Activated naive CD8-positive, alpha-beta T cell treated with anti-CD3 and anti-CD28 coated beads, Interleukin-2, amount 10 ng/mL, durations not matched to agents 7 days and 5 days (primary cell): Measurements from ENCODE around the gene MS4A4E. TPM values are rescaled to one million over a fixed set of nuclear protein-coding genes. Genes with fewer than 3 reads are reported as not detected.
"Not testable (repeated sequence)": the region's sequence is repeated elsewhere in the genome, so short reads cannot be mapped to it uniquely, and the experiment has no call there.

Experiments
- ATAC-seq: fragments of 150-1000 bp; cut with Tn5 transposase; one replicate; pipeline ENCODE4 v1.10.0; 2021; ENCODE audit warnings: low read depth, moderate library complexity
- POLR2A ChIA-PET: fragments of 350-600 bp; sonication (Branson Sonifier 250); formaldehyde crosslinking; loops from one replicate; lab custom pipeline; 2021; ENCODE audit warnings: antibody characterized with exemption; lab: Charles Lee
- DNase-seq: peaks from one replicate; pipeline ENCODE4 v3.0.0; 2021
- H3K27ac Mint-ChIP-seq: one replicate; pipeline ENCODE4 v1.8.0; 2022; ENCODE audit warnings: mild to moderate bottlenecking, mixed read lengths
- H3K27me3 Mint-ChIP-seq: one replicate; pipeline ENCODE4 v1.8.0; 2022; ENCODE audit warnings: mild to moderate bottlenecking, moderate library complexity, mixed read lengths
- H3K36me3 Mint-ChIP-seq: one replicate; pipeline ENCODE4 v1.8.0; 2021; ENCODE audit warnings: mild to moderate bottlenecking, mixed read lengths
- H3K4me1 Mint-ChIP-seq: one replicate; pipeline ENCODE4 v1.8.0; 2021; ENCODE audit warnings: mixed read lengths
- H3K4me3 Mint-ChIP-seq: one replicate; pipeline ENCODE4 v1.8.0; 2022; ENCODE audit warnings: mild to moderate bottlenecking, moderate library complexity, mixed read lengths
- H3K9me3 Mint-ChIP-seq: one replicate; pipeline ENCODE4 v1.8.0; 2021; ENCODE audit warnings: mixed read lengths
- total RNA-seq, 2 experiments: library from RNA; stranded (reverse); gene quantifications; one replicate each; pipeline ENCODE4 v1.2.3, GENCODE V29; 2021

MS4A4E gene
- not detected for total RNA-seq

GRCh38 chr11:60242740-60243239 lies at the start of gene MS4A4E:
Gene MS4A4E, minus strand, starts transcription at chr11:60243137. Its CDS starts 13,082 bp downstream, at chr11:60230055.
- peaks cover 24% of the 10 kb centered on the region for H3K27me3 Mint-ChIP-seq
- no peak within 1 kb of the TSS for H3K4me3 Mint-ChIP-seq
- DNase-seq (no peak), ATAC-seq (no peak)
- no peaks in the 10 kb centered on the region for H3K36me3 Mint-ChIP-seq
- POLR2A ChIA-PET = no interaction called here
- H3K4me1 Mint-ChIP-seq = no peaks in the 10 kb centered on the region
- no peaks in the 10 kb centered on the region for H3K9me3 Mint-ChIP-seq
- H3K27ac Mint-ChIP-seq = no peak within 1 kb of the TSS

GRCh38 chr11:60292145-60292544 lies 49.2 kb upstream of the MS4A4E start:
- POLR2A ChIA-PET = no interaction called here
- no peak overlapping the region for H3K4me3 Mint-ChIP-seq
- H3K36me3 Mint-ChIP-seq = no peaks in the 10 kb centered on the region
- H3K4me1 Mint-ChIP-seq = no peaks in the 10 kb centered on the region
- peaks cover 2% of the 10 kb centered on the region for H3K9me3 Mint-ChIP-seq
- H3K27me3 Mint-ChIP-seq = peaks cover 9% of the 10 kb centered on the region
- DNase-seq = no peak
- ATAC-seq = no peak
- H3K27ac Mint-ChIP-seq = no peak overlapping the region

GRCh38 chr11:60288531-60288930 lies 45.6 kb upstream of the MS4A4E start:
- no peak overlapping the region for H3K4me3 Mint-ChIP-seq
- no peak overlapping the region for H3K27ac Mint-ChIP-seq
- DNase-seq (no peak), ATAC-seq (no peak)
- peaks cover 2% of the 10 kb centered on the region for H3K9me3 Mint-ChIP-seq
- no peaks in the 10 kb centered on the region for H3K36me3 Mint-ChIP-seq
- H3K4me1 Mint-ChIP-seq = no peaks in the 10 kb centered on the region
- peaks cover 8% of the 10 kb centered on the region for H3K27me3 Mint-ChIP-seq
- POLR2A ChIA-PET = no interaction called here

GRCh38 chr11:60285411-60286126 lies 42.6 kb upstream of the MS4A4E start:
- H3K36me3 Mint-ChIP-seq, ATAC-seq, POLR2A ChIA-PET, H3K4me1 Mint-ChIP-seq, H3K9me3 Mint-ChIP-seq, DNase-seq, H3K4me3 Mint-ChIP-seq, H3K27ac Mint-ChIP-seq, H3K27me3 Mint-ChIP-seq: not testable (repeated sequence)

- H3K4me1 Mint-ChIP-seq = no peaks in the 10 kb centered on the region
- H3K36me3 Mint-ChIP-seq = no peaks in the 10 kb centered on the region
- no peak overlapping the region for H3K27ac Mint-ChIP-seq
- H3K27me3 Mint-ChIP-seq = peaks cover 1% of the 10 kb centered on the region
- no peak overlapping the region for H3K4me3 Mint-ChIP-seq
- no peak for DNase-seq
- POLR2A ChIA-PET = interaction anchor here (0.5 kb wide), 1 partner anchor 9 kb away, joined by 3 read pairs; no protein-coding TSS in a partner anchor
- ATAC-seq = no peak
- H3K9me3 Mint-ChIP-seq = no peaks in the 10 kb centered on the region
These were observed 39.3 kb upstream of the MS4A4E start for GRCh38 chr11:60282286-60282685.

- DNase-seq (no peak), ATAC-seq (no peak)
- no peak overlapping the region for H3K4me3 Mint-ChIP-seq
- H3K36me3 Mint-ChIP-seq = no peaks in the 10 kb centered on the region
- no peaks in the 10 kb centered on the region for H3K27me3 Mint-ChIP-seq
- H3K27ac Mint-ChIP-seq = no peak overlapping the region
- no peaks in the 10 kb centered on the region for H3K4me1 Mint-ChIP-seq
- POLR2A ChIA-PET = no interaction called here
- no peaks in the 10 kb centered on the region for H3K9me3 Mint-ChIP-seq
These were observed 38.5 kb upstream of the MS4A4E start for GRCh38 chr11:60281485-60281884.

- Mint-ChIP-seq H3K27me3 (no peaks in the 10 kb centered on the region), H3K4me1 (no peaks in the 10 kb centered on the region), H3K9me3 (no peaks in the 10 kb centered on the region), H3K36me3 (no peaks in the 10 kb centered on the region), H3K4me3 (no peak within 1 kb of the TSS), H3K27ac (no peak within 1 kb of the TSS)
- DNase-seq (no peak), ATAC-seq (no peak)
- POLR2A ChIA-PET = no interaction called here
These were observed 37.5 kb upstream of the MS4A4E start, which contains the start of gene MS4A4A for GRCh38 chr11:60280412-60280811. Gene MS4A4A, plus strand, starts transcription at chr11:60280666. Its CDS starts 10 bp downstream, at chr11:60280676.

- H3K36me3 Mint-ChIP-seq = no peaks in the 10 kb centered on the region
- no peaks in the 10 kb centered on the region for H3K4me1 Mint-ChIP-seq
- POLR2A ChIA-PET = no interaction called here
- peaks cover 3% of the 10 kb centered on the region for H3K9me3 Mint-ChIP-seq
- H3K4me3 Mint-ChIP-seq = no peak overlapping the region
- DNase-seq (no peak), ATAC-seq (no peak)
- H3K27me3 Mint-ChIP-seq = no peaks in the 10 kb centered on the region
- no peak overlapping the region for H3K27ac Mint-ChIP-seq
These were observed 31.5 kb upstream of the MS4A4E start for GRCh38 chr11:60274416-60274815.

- POLR2A ChIA-PET = no interaction called here
- ATAC-seq (no peak), DNase-seq (no peak)
- Mint-ChIP-seq H3K4me1 (no peaks in the 10 kb centered on the region), H3K27ac (no peak overlapping the region), H3K36me3 (no peaks in the 10 kb centered on the region), H3K4me3 (no peak overlapping the region), H3K27me3 (peaks cover 8% of the 10 kb centered on the region), H3K9me3 (no peaks in the 10 kb centered on the region)
These were observed 22.7 kb upstream of the MS4A4E start for GRCh38 chr11:60265373-60266214.

- ATAC-seq = no peak
- POLR2A ChIA-PET = no interaction called here
- H3K4me3 Mint-ChIP-seq = no peak overlapping the region
These were observed 21.7 kb upstream of the MS4A4E start for GRCh38 chr11:60264644-60265043.

GRCh38 chr11:60263402-60263801 lies 20.5 kb upstream of the MS4A4E start:
- DNase-seq (no peak), ATAC-seq (no peak)
- H3K27me3 Mint-ChIP-seq = peaks cover 7% of the 10 kb centered on the region
- H3K36me3 Mint-ChIP-seq = no peaks in the 10 kb centered on the region
- H3K4me1 Mint-ChIP-seq = no peaks in the 10 kb centered on the region
- H3K9me3 Mint-ChIP-seq = no peaks in the 10 kb centered on the region
- H3K27ac Mint-ChIP-seq = no peak overlapping the region
- no peak overlapping the region for H3K4me3 Mint-ChIP-seq
- POLR2A ChIA-PET = no interaction called here

More at GRCh38 chr11:60264644-60265043, 21.7 kb upstream of the MS4A4E start:
- H3K4me1 Mint-ChIP-seq = no peaks in the 10 kb centered on the region
- H3K9me3 Mint-ChIP-seq = no peaks in the 10 kb centered on the region
- no peak for DNase-seq
- peaks cover 8% of the 10 kb centered on the region for H3K27me3 Mint-ChIP-seq
- H3K27ac Mint-ChIP-seq = no peak overlapping the region
- H3K36me3 Mint-ChIP-seq = no peaks in the 10 kb centered on the region

GRCh38 chr11:60261014-60261413 lies 18.1 kb upstream of the MS4A4E start:
- Mint-ChIP-seq H3K36me3 (no peaks in the 10 kb centered on the region), H3K4me3 (no peak overlapping the region), H3K27ac (no peak overlapping the region), H3K4me1 (no peaks in the 10 kb centered on the region), H3K27me3 (peaks cover 2% of the 10 kb centered on the region), H3K9me3 (peaks cover 1% of the 10 kb centered on the region)
- no peak for ATAC-seq
- DNase-seq = no peak
- POLR2A ChIA-PET = no interaction called here

GRCh38 chr11:60257956-60258722 lies 15.2 kb upstream of the MS4A4E start:
- peaks cover 2% of the 10 kb centered on the region for H3K27me3 Mint-ChIP-seq
- no peak overlapping the region for H3K4me3 Mint-ChIP-seq
- ATAC-seq (no peak), DNase-seq (no peak)
- no peaks in the 10 kb centered on the region for H3K36me3 Mint-ChIP-seq
- no peaks in the 10 kb centered on the region for H3K4me1 Mint-ChIP-seq
- no peak overlapping the region for H3K27ac Mint-ChIP-seq
- POLR2A ChIA-PET = no interaction called here
- peaks cover 4% of the 10 kb centered on the region for H3K9me3 Mint-ChIP-seq
